Gastroesophageal sphincter (tissue), 3 donors: ENCODE data around the gene ZSWIM6.

Experiments used
- CTCF ChIP-seq, 4 experiments: fragments of 200-600 bp in 2 of 4; fragments of 450-650 bp in 2 of 4; sonication (generic) in 1 of 4; IDR thresholded peaks; one replicate each; pipeline ENCODE4 v1.5.1; 2017 to 2019; ENCODE audit warnings: antibody characterized with exemption in 4 of 4, mild to moderate bottlenecking in 2 of 4, moderate library complexity in 2 of 4
- POLR2AphosphoS5 ChIP-seq: sonication (generic); formaldehyde crosslinking; IDR thresholded peaks from one replicate; pipeline ENCODE4 v1.6.1; 2017; ENCODE audit warnings: antibody characterized with exemption

GRCh38 chr5:61563401-61563800 is 231.3 kb downstream of the ZSWIM6 start:
- TF ChIP-seq CTCF (IDR thresholded peaks at IDR 0.05) (no peak), POLR2AphosphoS5 (no peak)
